ENCODE data around the gene POLQ. TPM values are rescaled to one million over a fixed set of nuclear protein-coding genes. Genes with fewer than 3 reads are reported as not detected.

Gene POLQ
- total RNA-seq, 1 experiment from 2014 or later, result 20.3 TPM

GRCh38 chr3:121424549-121424948 lies 121.2 kb downstream of the POLQ start:
- Histone ChIP-seq H3K4me3 (ENCODE audit: low read depth, low read length, poor library complexity, severe bottlenecking) (no peak overlapping the region), H3K9me3 (ENCODE audit: low read depth, low read length, poor library complexity, severe bottlenecking) (no peaks in the 10 kb centered on the region), H3K36me3 (ENCODE audit: insufficient read depth, low read length, poor library complexity, severe bottlenecking) (no peaks in the 10 kb centered on the region), H3K4me1 (ENCODE audit: insufficient read depth, low read length, poor library complexity, severe bottlenecking) (no peaks in the 10 kb centered on the region), H3K27ac (ENCODE audit: low read depth, low read length, poor library complexity, severe bottlenecking) (no peak overlapping the region), H3K27me3 (replicated peaks; ENCODE audit: insufficient read depth, low read depth, low read length, poor library complexity) (no peaks in the 10 kb centered on the region)
- intact Hi-C loops (cut with micrococcal nuclease; ENCODE audit: unreplicated experiment), result no loop called here
- CTCF ChIA-PET, result no interaction called here
- no TSS peak for BruUV-seq (replicated peaks)
- no peak for TF ChIP-seq EZH2 (IDR thresholded peaks at IDR 0.05; ENCODE audit: borderline replicate concordance, low read depth, low read length, poor library complexity, severe bottlenecking)
- TF ChIP-seq CTCF (conservative IDR thresholded peaks at IDR 0.05; ENCODE audit: low read depth, low read length), result no peak
- no peak for DNase-seq (ENCODE audit: low spot score)
- POLR2A ChIA-PET (ENCODE audit: low non-redundant PET), result no interaction called here

GRCh38 chr3:121418182-121418581 lies 127.6 kb downstream of the POLQ start:
- no peaks in the 10 kb centered on the region for H3K27me3 ChIP-seq (replicated peaks; ENCODE audit: insufficient read depth, low read depth, low read length, poor library complexity)
- POLR2A ChIA-PET (ENCODE audit: low non-redundant PET), result no interaction called here
- CTCF ChIA-PET, result no interaction called here
- H3K4me1 ChIP-seq (ENCODE audit: insufficient read depth, low read length, poor library complexity, severe bottlenecking), result no peaks in the 10 kb centered on the region
- no peak overlapping the region for H3K27ac ChIP-seq (ENCODE audit: low read depth, low read length, poor library complexity, severe bottlenecking)
- no peak overlapping the region for H3K4me3 ChIP-seq (ENCODE audit: low read depth, low read length, poor library complexity, severe bottlenecking)
- intact Hi-C loops (cut with micrococcal nuclease; ENCODE audit: unreplicated experiment), result no loop called here
- no peak for TF ChIP-seq EZH2 (IDR thresholded peaks at IDR 0.05; ENCODE audit: borderline replicate concordance, low read depth, low read length, poor library complexity, severe bottlenecking)
- TF ChIP-seq CTCF (conservative IDR thresholded peaks at IDR 0.05; ENCODE audit: low read depth, low read length), result no peak
- no peaks in the 10 kb centered on the region for H3K36me3 ChIP-seq (ENCODE audit: insufficient read depth, low read length, poor library complexity, severe bottlenecking)
- DNase-seq (ENCODE audit: low spot score), result no peak
- BruUV-seq (replicated peaks), result no TSS peak
- no peaks in the 10 kb centered on the region for H3K9me3 ChIP-seq (ENCODE audit: low read depth, low read length, poor library complexity, severe bottlenecking)

GRCh38 chr3:121414924-121415323 lies 130.9 kb downstream of the POLQ start:
- ChIA-PET CTCF (no interaction called here), POLR2A (ENCODE audit: low non-redundant PET) (no interaction called here)
- TF ChIP-seq EZH2 (IDR thresholded peaks at IDR 0.05; ENCODE audit: borderline replicate concordance, low read depth, low read length, poor library complexity, severe bottlenecking), result no peak
- no peak for TF ChIP-seq CTCF (conservative IDR thresholded peaks at IDR 0.05; ENCODE audit: low read depth, low read length)
- Histone ChIP-seq H3K4me1 (ENCODE audit: insufficient read depth, low read length, poor library complexity, severe bottlenecking) (no peaks in the 10 kb centered on the region), H3K4me3 (ENCODE audit: low read depth, low read length, poor library complexity, severe bottlenecking) (no peak overlapping the region), H3K27me3 (replicated peaks; ENCODE audit: insufficient read depth, low read depth, low read length, poor library complexity) (no peaks in the 10 kb centered on the region), H3K27ac (ENCODE audit: low read depth, low read length, poor library complexity, severe bottlenecking) (no peak overlapping the region), H3K36me3 (ENCODE audit: insufficient read depth, low read length, poor library complexity, severe bottlenecking) (no peaks in the 10 kb centered on the region), H3K9me3 (ENCODE audit: low read depth, low read length, poor library complexity, severe bottlenecking) (no peaks in the 10 kb centered on the region)
- no TSS peak for BruUV-seq (replicated peaks)
- no peak for DNase-seq (ENCODE audit: low spot score)
- intact Hi-C loops (cut with micrococcal nuclease; ENCODE audit: unreplicated experiment), result no loop called here
